ENCODE results near the gene STRIP2.
"Not testable (repeated sequence)": the region's sequence is repeated elsewhere in the genome, so short reads cannot be mapped to it uniquely, and the experiment has no call there.

STRIP2 gene

GRCh38 chr7:129433847-129434674, at the start of gene STRIP2:
Gene STRIP2, plus strand, starts transcription at chr7:129434432. Its CDS starts 41 bp downstream, at chr7:129434473.
- DNase-seq: peak; percentile 50

GRCh38 chr7:129385116-129385515, 49.1 kb upstream of the STRIP2 start:
- DNase-seq: no peak

- no peak for DNase-seq
Observed at GRCh38 chr7:129385598-129385997, 48.6 kb upstream of the STRIP2 start.

- no peak for DNase-seq
Observed at GRCh38 chr7:129386506-129386905, 47.7 kb upstream of the STRIP2 start.

- DNase-seq: no peak
Observed at GRCh38 chr7:129387537-129387936, 46.7 kb upstream of the STRIP2 start.

- DNase-seq: no peak
Observed at GRCh38 chr7:129388333-129389098, 45.7 kb upstream of the STRIP2 start.

GRCh38 chr7:129389829-129390228, 44.4 kb upstream of the STRIP2 start:
- no peak for DNase-seq

GRCh38 chr7:129390314-129390713, 43.9 kb upstream of the STRIP2 start:
- no peak for DNase-seq

- DNase-seq: no peak
Observed at GRCh38 chr7:129391546-129392171, 42.6 kb upstream of the STRIP2 start.

GRCh38 chr7:129393255-129393654, 41.0 kb upstream of the STRIP2 start:
- DNase-seq: no peak

- no peak for DNase-seq
Observed at GRCh38 chr7:129394101-129394500, 40.1 kb upstream of the STRIP2 start.

GRCh38 chr7:129394982-129395914, 39.0 kb upstream of the STRIP2 start:
- DNase-seq: no peak

- no peak for DNase-seq
Observed at GRCh38 chr7:129401228-129401966, 32.8 kb upstream of the STRIP2 start.

- DNase-seq: no peak
Observed at GRCh38 chr7:129401967-129402860, 32.0 kb upstream of the STRIP2 start.

GRCh38 chr7:129405527-129405926, 28.7 kb upstream of the STRIP2 start:
- DNase-seq: no peak

GRCh38 chr7:129410238-129410637, 24.0 kb upstream of the STRIP2 start:
- DNase-seq: not testable (repeated sequence)

- DNase-seq: no peak
Observed at GRCh38 chr7:129412501-129412900, 21.7 kb upstream of the STRIP2 start.

- no peak for DNase-seq
Observed at GRCh38 chr7:129417073-129417472, 17.2 kb upstream of the STRIP2 start.

GRCh38 chr7:129421717-129422250, 12.4 kb upstream of the STRIP2 start:
- DNase-seq: no peak

GRCh38 chr7:129422727-129423126, 11.5 kb upstream of the STRIP2 start:
- DNase-seq: no peak

Data from NCI-H524 treated with DMSO at 0.1 percent for 48 hours (cell line).